HEK293 (cell line): ENCODE measurements around the gene RPL35.

Experiments used
- CTCF ChIA-PET: fragments of 350-600 bp; formaldehyde crosslinking; extraction: SDS; loops from one replicate; lab custom pipeline; 2021; ENCODE audit warnings: antibody characterized with exemption; lab: Yijun Ruan, JAX
- POLR2A ChIA-PET: fragments of 300-600 bp; formaldehyde crosslinking; extraction: SDS; loops from one replicate; lab custom pipeline; 2020; ENCODE audit warnings: antibody characterized with exemption, inconsistent platforms; lab: Yijun Ruan, JAX
- H3K27ac ChIP-seq: fragments of 200-500 bp; sonication (Bioruptor generic); 2 replicates; pipeline ENCODE4 v1.5.1; 2014; ENCODE audit warnings: low read depth, low read length, control low read depth, inconsistent platforms; ENCODE audit errors: extremely low read depth
- H3K36me3 ChIP-seq, 2 experiments: fragments of 200-500 bp in 1 of 2; sonication (Bioruptor generic) in 1 of 2; 1 replicate in 1 of 2; 2 replicates in 1 of 2; pipeline ENCODE4 v1.5.1; 2014 to 2017; ENCODE audit warnings: inconsistent platforms in 2 of 2, low read length in 2 of 2; ENCODE audit not compliant: control insufficient read depth in 2 of 2, insufficient read depth in 1 of 2
- H3K4me1 ChIP-seq: fragments of 200-500 bp; sonication (Bioruptor generic); 2 replicates; pipeline ENCODE4 v1.5.1; 2014; ENCODE audit warnings: mild to moderate bottlenecking, low read length, inconsistent platforms; ENCODE audit not compliant: control insufficient read depth, insufficient read depth
- H3K4me3 ChIP-seq: 2 replicates; pipeline ENCODE4 v1.5.1; 2011; ENCODE audit warnings: low read depth, mild to moderate bottlenecking, control low read depth, low read length, moderate library complexity
- H3K9me3 ChIP-seq: fragments of 200-500 bp; sonication (Bioruptor generic); 2 replicates; pipeline ENCODE4 v1.5.1; 2014; ENCODE audit warnings: low read depth, low read length, inconsistent platforms; ENCODE audit not compliant: control insufficient read depth, insufficient read depth
- GLI4 ChIP-seq: fragments of 450-650 bp; formaldehyde crosslinking; IDR thresholded peaks from 2 replicates; pipeline ENCODE4 v1.5.1; 2016; ENCODE audit warnings: missing biosample characterization, missing genetic modification characterization
- HOXD13 ChIP-seq: sonication (generic); formaldehyde crosslinking; IDR thresholded peaks from 2 replicates; pipeline ENCODE4 v1.8.0; 2022; ENCODE audit warnings: missing genetic modification reagents, borderline replicate concordance
- KLF7 ChIP-seq: fragments of 450-650 bp; formaldehyde crosslinking; IDR thresholded peaks from 2 replicates; pipeline ENCODE4 v1.5.1; 2016; ENCODE audit warnings: missing biosample characterization, missing genetic modification characterization, borderline replicate concordance
- MZF1 ChIP-seq: fragments of 450-650 bp; formaldehyde crosslinking; IDR thresholded peaks from 2 replicates; pipeline ENCODE4 v1.5.1; 2017; ENCODE audit warnings: missing biosample characterization, missing genetic modification characterization, borderline replicate concordance
- PRDM1 ChIP-seq: fragments of 450-650 bp; formaldehyde crosslinking; IDR thresholded peaks from 2 replicates; pipeline ENCODE4; 2016; ENCODE audit warnings: missing biosample characterization, missing genetic modification characterization
- SCRT2 ChIP-seq: fragments of 450-650 bp; formaldehyde crosslinking; IDR thresholded peaks from 2 replicates; pipeline ENCODE4 v1.5.1; 2016; ENCODE audit warnings: missing biosample characterization, missing genetic modification characterization
- YY2 ChIP-seq: fragments of 450-650 bp; formaldehyde crosslinking; IDR thresholded peaks from 2 replicates; pipeline ENCODE4 v1.5.1; 2016; ENCODE audit warnings: missing biosample characterization, missing genetic modification characterization
- ZFP37 ChIP-seq: fragments of 450-650 bp; formaldehyde crosslinking; IDR thresholded peaks from 2 replicates; pipeline ENCODE4 v1.5.1; 2016; ENCODE audit warnings: missing biosample characterization, missing genetic modification characterization
- ZIC2 ChIP-seq: fragments of 450-650 bp; formaldehyde crosslinking; IDR thresholded peaks from 2 replicates; pipeline ENCODE4 v1.5.1; 2016; ENCODE audit warnings: missing biosample characterization, missing genetic modification characterization
- ZNF23 ChIP-seq: fragments of 450-650 bp; formaldehyde crosslinking; IDR thresholded peaks from 2 replicates; pipeline ENCODE4 v1.5.1; 2016; ENCODE audit warnings: missing biosample characterization, missing genetic modification characterization, borderline replicate concordance
- ZNF324 ChIP-seq: fragments of 450-650 bp; formaldehyde crosslinking; IDR thresholded peaks from 2 replicates; pipeline ENCODE4 v1.5.1; 2016; ENCODE audit warnings: missing biosample characterization, missing genetic modification characterization
- ZNF366 ChIP-seq: fragments of 450-650 bp; formaldehyde crosslinking; conservative IDR thresholded peaks from 2 replicates; pipeline ENCODE4 v1.5.1; 2016; ENCODE audit warnings: missing biosample characterization, missing genetic modification characterization
- ZNF426 ChIP-seq: fragments of 450-650 bp; formaldehyde crosslinking; IDR thresholded peaks from 2 replicates; pipeline ENCODE4 v1.5.1; 2017; ENCODE audit warnings: missing biosample characterization, missing genetic modification characterization, mild to moderate bottlenecking, inconsistent platforms, moderate library complexity
- ZNF473 ChIP-seq: fragments of 450-650 bp; formaldehyde crosslinking; IDR thresholded peaks from 2 replicates; pipeline ENCODE4 v1.5.1; 2017; ENCODE audit warnings: missing biosample characterization, missing genetic modification characterization
- ZNF529 ChIP-seq: fragments of 450-650 bp; formaldehyde crosslinking; IDR thresholded peaks from 2 replicates; pipeline ENCODE4 v1.5.1; 2017; ENCODE audit warnings: missing genetic modification characterization, missing biosample characterization; ENCODE audit not compliant: insufficient replicate concordance
- ZNF549 ChIP-seq: fragments of 450-650 bp; IDR thresholded peaks from 2 replicates; pipeline ENCODE4 v1.5.1; 2018; ENCODE audit warnings: missing biosample characterization, missing genetic modification characterization, mild to moderate bottlenecking, inconsistent platforms, moderate library complexity
- ZNF626 ChIP-seq: fragments of 450-650 bp; sonication (Bioruptor Pico); formaldehyde crosslinking; IDR thresholded peaks from 2 replicates; pipeline ENCODE4 v1.5.1; 2018; ENCODE audit warnings: missing biosample characterization, missing genetic modification characterization, inconsistent platforms
- ZNF654 ChIP-seq: fragments of 450-650 bp; formaldehyde crosslinking; IDR thresholded peaks from 2 replicates; pipeline ENCODE4 v1.5.1; 2016; ENCODE audit warnings: low read depth, missing biosample characterization, missing genetic modification characterization
- ZNF660 ChIP-seq: fragments of 450-650 bp; IDR thresholded peaks from 2 replicates; pipeline ENCODE4 v1.5.1; 2018; ENCODE audit warnings: missing biosample characterization, mild to moderate bottlenecking, missing genetic modification characterization
- ZNF701 ChIP-seq: fragments of 450-650 bp; formaldehyde crosslinking; IDR thresholded peaks from 2 replicates; pipeline ENCODE4 v1.5.1; 2016; ENCODE audit warnings: missing biosample characterization, missing genetic modification characterization
- ZNF747 ChIP-seq: fragments of 450-650 bp; formaldehyde crosslinking; IDR thresholded peaks from 2 replicates; pipeline ENCODE4 v1.5.1; 2016; ENCODE audit warnings: missing biosample characterization, missing genetic modification characterization
- TF ChIP-seq, protein P1 (sequence below): fragments of 450-650 bp; formaldehyde crosslinking; IDR thresholded peaks from 2 replicates; pipeline ENCODE4 v1.5.1; 2017; ENCODE audit warnings: missing biosample characterization, missing genetic modification characterization
- TF ChIP-seq, protein P2 (sequence below): fragments of 450-650 bp; formaldehyde crosslinking; IDR thresholded peaks from 2 replicates; pipeline ENCODE4 v1.5.1; 2016; ENCODE audit warnings: missing biosample characterization, missing genetic modification characterization
- TF ChIP-seq, protein P3 (sequence below): sonication (generic); formaldehyde crosslinking; IDR thresholded peaks from 2 replicates; pipeline ENCODE4 v1.8.1; 2022; ENCODE audit warnings: mild to moderate bottlenecking, moderate library complexity, missing genetic modification reagents

The RPL35 gene

DNA sequence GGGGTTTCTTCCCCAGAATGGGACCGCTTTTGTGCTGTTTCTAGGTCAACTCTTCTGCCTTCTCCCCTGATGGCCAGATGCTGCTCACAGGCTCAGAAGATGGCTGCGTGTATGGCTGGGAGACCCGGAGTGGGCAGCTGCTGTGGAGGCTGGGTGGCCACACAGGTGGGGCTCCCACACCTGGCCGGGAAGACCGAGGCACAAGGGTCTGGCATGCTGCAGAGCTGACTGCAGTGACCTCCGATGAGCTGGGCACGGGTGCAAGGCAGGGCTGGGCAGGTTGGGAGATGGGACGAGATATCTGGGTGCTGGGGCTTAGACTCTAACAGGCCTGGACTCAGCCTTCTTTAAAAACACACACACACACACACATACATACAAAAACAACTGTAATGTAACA, 7.6 kb downstream of the RPL35 start:
- no peak for TF ChIP-seq ZNF747
- 0 out of 2 replicates have a peak, but pooled peaks have one; percentile 16 for TF ChIP-seq YY2
- TF ChIP-seq, all 188 proteins: peak for 1
- Histone ChIP-seq H3K4me3 (no peak overlapping the region), H3K27ac (no peak overlapping the region), H3K4me1 (no peaks in the 10 kb centered on the region), H3K36me3 (peaks cover 0 to 28% of the 10 kb centered on the region in 2 experiments; a peak in 1 of 3 replicates), H3K9me3 (no peaks in the 10 kb centered on the region)
- POLR2A ChIA-PET = interaction anchor here (0.6 to 10.0 kb wide), 7 partner anchors 11 to 386 kb away, joined by 3 to 201 read pairs (median 3); partner anchors contain the start of genes NR6A1 and OLFML2A
- CTCF ChIA-PET = interaction anchor here (0.5 to 31.1 kb wide), 24 partner anchors 8 to 518 kb away, joined by 3 to 1257 read pairs (median 5); partner anchors contain the start of genes ARPC5L, NR6A1, OLFML2A and RPL35

DNA sequence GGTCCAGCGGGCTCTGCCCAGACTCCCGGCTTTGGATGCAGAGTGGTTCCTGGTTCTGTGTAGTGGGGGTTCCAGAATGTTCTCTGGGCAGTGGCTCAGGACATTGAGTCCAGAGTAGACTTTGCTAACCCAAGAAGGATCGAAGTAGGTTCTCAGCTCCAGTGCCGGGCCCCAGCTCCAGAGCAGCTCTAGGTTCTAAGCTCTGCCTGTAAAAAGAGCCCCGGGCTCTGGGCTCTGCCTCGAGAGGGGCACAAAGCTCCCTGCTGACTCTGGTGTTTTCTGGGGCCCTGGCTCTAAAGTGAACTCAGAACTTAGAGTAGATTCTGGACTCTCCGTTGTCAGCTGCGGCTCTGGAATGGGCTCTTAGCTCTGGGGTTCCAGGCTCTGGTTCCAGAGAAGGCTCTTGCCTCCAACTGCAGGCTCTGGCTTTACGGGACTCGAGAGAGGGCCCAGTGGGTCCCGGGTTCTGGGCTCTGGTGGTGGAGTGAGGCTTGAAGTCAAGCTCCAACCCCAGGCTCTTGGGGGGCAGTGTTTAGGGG, 8.1 kb downstream of the RPL35 start:
- no peaks in the 10 kb centered on the region for H3K9me3 ChIP-seq
- TF ChIP-seq KLF7 (tag by site-specific recombination) = no peak
- TF ChIP-seq, protein P1, sequence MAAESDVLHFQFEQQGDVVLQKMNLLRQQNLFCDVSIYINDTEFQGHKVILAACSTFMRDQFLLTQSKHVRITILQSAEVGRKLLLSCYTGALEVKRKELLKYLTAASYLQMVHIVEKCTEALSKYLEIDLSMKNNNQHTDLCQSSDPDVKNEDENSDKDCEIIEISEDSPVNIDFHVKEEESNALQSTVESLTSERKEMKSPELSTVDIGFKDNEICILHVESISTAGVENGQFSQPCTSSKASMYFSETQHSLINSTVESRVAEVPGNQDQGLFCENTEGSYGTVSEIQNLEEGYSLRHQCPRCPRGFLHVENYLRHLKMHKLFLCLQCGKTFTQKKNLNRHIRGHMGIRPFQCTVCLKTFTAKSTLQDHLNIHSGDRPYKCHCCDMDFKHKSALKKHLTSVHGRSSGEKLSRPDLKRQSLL (tag by site-specific recombination) = peak; percentile 97
- ChIA-PET POLR2A (interaction anchor here (0.5 to 10.0 kb wide), 7 partner anchors 8 to 154 kb away, joined by 3 to 201 read pairs (median 5); partner anchors contain the start of genes ARPC5L, NR6A1, OLFML2A and RPL35), CTCF (interaction anchor here (0.5 to 31.1 kb wide), 38 partner anchors 8 to 521 kb away, joined by 3 to 1257 read pairs (median 4); partner anchors contain the start of genes ARPC5L, NR6A1, OLFML2A and RPL35)
- H3K4me3 ChIP-seq = peak overlapping the region; percentile 47
- no peak overlapping the region for H3K27ac ChIP-seq
- H3K4me1 ChIP-seq = no peaks in the 10 kb centered on the region
- H3K36me3 ChIP-seq = peaks cover 0 to 23% of the 10 kb centered on the region in 2 experiments; a peak in 1 of 3 replicates

DNA sequence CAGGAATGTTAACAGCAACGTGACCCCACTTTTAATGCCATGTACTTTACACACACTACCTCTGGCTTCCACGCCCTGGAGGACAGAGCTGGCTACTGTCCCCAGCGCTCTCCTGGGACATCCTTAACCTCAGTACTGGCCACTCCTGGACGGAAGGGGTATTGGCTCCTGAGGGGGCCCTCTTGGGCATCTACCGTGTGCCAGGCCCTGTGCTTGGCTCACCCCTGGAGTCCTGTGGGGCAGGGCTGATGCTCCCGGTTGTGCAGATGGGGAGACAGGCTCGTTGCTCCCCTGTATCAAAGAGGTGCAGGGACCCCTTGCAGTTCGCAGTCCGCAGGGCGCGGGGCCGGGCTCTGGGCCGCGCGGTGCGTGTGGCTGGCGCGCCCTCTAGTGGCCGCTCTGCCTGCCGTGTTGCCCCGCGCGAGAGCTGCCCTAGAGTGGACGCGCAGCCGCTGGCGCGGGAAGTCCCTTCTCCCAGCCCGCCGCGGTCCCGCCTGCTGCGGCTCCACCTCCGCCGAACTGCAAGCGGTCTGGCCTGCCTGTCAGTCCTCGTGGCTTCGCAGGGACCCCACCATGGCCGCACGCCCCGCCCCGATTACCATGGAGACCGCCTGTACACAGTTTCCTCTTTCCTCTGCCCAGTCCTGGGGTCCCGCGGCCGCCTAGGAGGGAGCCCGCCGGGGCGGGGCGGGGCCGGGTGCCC, 8.8 kb downstream of the RPL35 start, which contains the start of gene WDR38:
Gene WDR38, plus strand, starts transcription at position 632 of the 703 bp plus-strand sequence. CDS start 72 bp downstream, outside the sequence.
- CTCF ChIA-PET = interaction anchor here (0.6 to 31.1 kb wide), 51 partner anchors 9 to 522 kb away, joined by 3 to 1257 read pairs (median 5); partner anchors contain the start of genes ARPC5L, NR6A1, OLFML2A and RPL35
- Histone ChIP-seq H3K4me3 (peak within 1 kb of the TSS; percentile 47), H3K27ac (no peak within 1 kb of the TSS), H3K36me3 (peaks cover 0 to 16% of the 10 kb centered on the region in 2 experiments; a peak in 1 of 3 replicates), H3K4me1 (no peaks in the 10 kb centered on the region), H3K9me3 (no peaks in the 10 kb centered on the region)
- POLR2A ChIA-PET = interaction anchor here (0.5 to 10.0 kb wide), 11 partner anchors 9 to 153 kb away, joined by 3 to 201 read pairs (median 3); partner anchors contain the start of genes ARPC5L, NR6A1, OLFML2A and RPL35
- TF ChIP-seq SCRT2 = no peak
- no peak for TF ChIP-seq GLI4
- peak; percentile 47; the same call in 1 of the 2 replicates for TF ChIP-seq ZIC2 (tag by site-specific recombination)
- TF ChIP-seq, protein P2, sequence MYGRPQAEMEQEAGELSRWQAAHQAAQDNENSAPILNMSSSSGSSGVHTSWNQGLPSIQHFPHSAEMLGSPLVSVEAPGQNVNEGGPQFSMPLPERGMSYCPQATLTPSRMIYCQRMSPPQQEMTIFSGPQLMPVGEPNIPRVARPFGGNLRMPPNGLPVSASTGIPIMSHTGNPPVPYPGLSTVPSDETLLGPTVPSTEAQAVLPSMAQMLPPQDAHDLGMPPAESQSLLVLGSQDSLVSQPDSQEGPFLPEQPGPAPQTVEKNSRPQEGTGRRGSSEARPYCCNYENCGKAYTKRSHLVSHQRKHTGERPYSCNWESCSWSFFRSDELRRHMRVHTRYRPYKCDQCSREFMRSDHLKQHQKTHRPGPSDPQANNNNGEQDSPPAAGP (tag by site-specific recombination) = peak; percentile 70
- no peak for TF ChIP-seq ZNF366 (tag by site-specific recombination)
- TF ChIP-seq, protein P3, sequence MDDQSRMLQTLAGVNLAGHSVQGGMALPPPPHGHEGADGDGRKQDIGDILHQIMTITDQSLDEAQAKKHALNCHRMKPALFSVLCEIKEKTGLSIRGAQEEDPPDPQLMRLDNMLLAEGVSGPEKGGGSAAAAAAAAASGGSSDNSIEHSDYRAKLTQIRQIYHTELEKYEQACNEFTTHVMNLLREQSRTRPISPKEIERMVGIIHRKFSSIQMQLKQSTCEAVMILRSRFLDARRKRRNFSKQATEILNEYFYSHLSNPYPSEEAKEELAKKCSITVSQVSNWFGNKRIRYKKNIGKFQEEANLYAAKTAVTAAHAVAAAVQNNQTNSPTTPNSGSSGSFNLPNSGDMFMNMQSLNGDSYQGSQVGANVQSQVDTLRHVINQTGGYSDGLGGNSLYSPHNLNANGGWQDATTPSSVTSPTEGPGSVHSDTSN (CRISPR knock-in tag) = peak; percentile 53; the same call in 1 of the 2 replicates
- TF ChIP-seq ZNF23 = no peak
- TF ChIP-seq ZNF747 = no peak
- peak; percentile 55; the same call in 1 of the 2 replicates for TF ChIP-seq ZNF324 (tag by site-specific recombination)
- TF ChIP-seq PRDM1 (tag by site-specific recombination) = no peak
- TF ChIP-seq ZNF426 = no peak
- TF ChIP-seq ZNF626 = no peak
- TF ChIP-seq MZF1 (tag by site-specific recombination) = no peak
- TF ChIP-seq ZNF701 (tag by site-specific recombination) = no peak
- TF ChIP-seq HOXD13 (CRISPR knock-in tag) = no peak
- TF ChIP-seq ZFP37 (tag by site-specific recombination) = 0 out of 2 replicates have a peak, but pooled peaks have one; percentile 46
- TF ChIP-seq ZNF660 (tag by site-specific recombination) = no peak
- TF ChIP-seq ZNF654 (tag by site-specific recombination) = peak; percentile 66
- TF ChIP-seq ZNF473 = no peak
- no peak for TF ChIP-seq ZNF529 (tag by site-specific recombination)
- TF ChIP-seq ZNF549 = no peak
